Liver (tissue), 3 donors: ENCODE results near the gene ZNF335.
A peak's percentile ranks its signal among the peaks of the same experiment; 100 is the strongest.

Source experiments
- CTCF ChIP-seq: fragments of 150-350 bp; IDR thresholded peaks from 2 replicates; pipeline ENCODE4 v1.5.1; 2017; ENCODE audit warnings: improper control_type of control experiment, low read depth, low read length; ENCODE audit not compliant: missing input control
- RAD21 ChIP-seq, 2 donors: IDR thresholded peaks; 2 replicates each; pipeline ENCODE4 v1.6.1; 2016; ENCODE audit warnings: antibody characterized with exemption in 2 of 2, mild to moderate bottlenecking in 2 of 2
- REST ChIP-seq: IDR thresholded peaks from 2 replicates; pipeline ENCODE4 v1.6.1; 2016; ENCODE audit warnings: antibody characterized with exemption, mild to moderate bottlenecking
- donor health status: healthy.
- donor health status: healthy.

DNA sequence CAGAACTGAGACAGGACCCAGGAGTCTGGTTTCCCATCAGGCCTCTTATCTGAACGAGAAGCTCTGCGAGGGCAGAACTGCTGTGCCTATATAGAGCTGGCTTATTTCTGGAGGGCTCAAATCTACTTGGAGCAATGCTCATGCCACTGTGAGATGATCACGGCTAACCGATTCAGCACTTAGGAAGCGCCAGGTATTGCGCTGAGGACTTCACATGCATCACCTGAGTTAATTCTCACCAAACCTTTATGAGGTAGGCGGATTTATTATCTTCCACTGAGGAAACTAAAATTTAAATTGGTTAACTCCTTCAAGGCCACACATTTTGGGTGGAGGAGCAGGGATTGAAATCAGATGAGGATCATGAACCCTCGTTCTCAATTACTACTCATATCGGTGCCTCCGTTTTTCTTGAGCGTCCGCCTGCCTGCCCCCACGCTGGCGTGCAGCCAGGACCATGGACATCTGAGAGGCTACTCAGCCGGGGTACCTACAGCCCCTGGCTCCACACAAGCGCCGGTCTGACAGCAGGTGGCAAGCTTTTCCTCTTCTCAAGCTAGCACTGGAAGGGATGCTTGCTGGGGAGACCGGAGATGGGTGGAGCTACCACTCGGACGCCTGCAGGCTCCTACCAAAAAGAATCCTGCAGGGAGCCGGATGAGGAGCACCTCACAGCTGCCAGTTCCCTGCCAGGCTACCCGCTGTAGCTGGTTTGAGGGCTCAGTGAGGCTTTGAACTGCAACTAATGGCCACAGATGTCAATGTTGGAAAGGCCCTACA, 38.5 kb downstream of the ZNF335 start:
- TF ChIP-seq CTCF (peak; percentile 25), REST (no peak), RAD21 (IDR thresholded peaks at IDR 0.05) (peak; percentile 66 to 72)
